HCT116 (cell line): ENCODE data around the gene LAMTOR4. TPM values are rescaled to one million over a fixed set of nuclear protein-coding genes. Genes with fewer than 3 reads are reported as not detected.

Source experiments
- ATAC-seq: fragments of 200-7000 bp; cut with Tn5 transposase; 2 replicates; pipeline ENCODE4 v1.9.1; 2020; ENCODE audit warnings: mild to moderate bottlenecking, moderate library complexity
- BruUV-seq: library from RNA; stranded (reverse); fragments of 400-500 nt; replicated peaks from 2 replicates; lab custom pipeline; 2021; lab: Mats Ljungman, UMichigan
- CTCF ChIA-PET: fragments of 300-600 bp; sonication (Branson Sonifier 250); formaldehyde crosslinking; loops from one replicate; lab custom pipeline; 2021; ENCODE audit warnings: antibody characterized with exemption; lab: Charles Lee
- POLR2A ChIA-PET: fragments of 300-600, 350-600 bp; sonication (Branson Sonifier 250); formaldehyde crosslinking; loops from one replicate; lab custom pipeline; 2021; ENCODE audit warnings: antibody characterized with exemption; lab: Charles Lee
- RAD21 ChIA-PET, 2 experiments: fragments of 300-600 bp; sonication (Branson Sonifier 250); formaldehyde crosslinking; loops; one replicate each; lab custom pipeline; 2023; ENCODE audit warnings: low total read pairs in 2 of 2; ENCODE audit not compliant: uncharacterized antibody in 2 of 2, unreplicated experiment in 2 of 2, low non-redundant PET in 1 of 2; lab: Charles Lee
- DNase-seq: peaks from one replicate; pipeline ENCODE4 v3.0.0-alpha.2; 2010; ENCODE audit warnings: low read depth, low spot score
- H2AFZ ChIP-seq: fragments of 200-600 bp; shearing (Covaris generic), sonication (generic); 2 replicates; pipeline ENCODE4 v1.6.1; 2017; ENCODE audit warnings: low read depth, mixed run types, mixed read lengths, antibody characterized with exemption, low read length; ENCODE audit not compliant: poor library complexity, severe bottlenecking
- H3K27ac ChIP-seq: 2 replicates; pipeline ENCODE4 v1.5.1; 2012; ENCODE audit warnings: low read depth, low read length
- H3K27me3 ChIP-seq: fragments of 200-600 bp; sonication (generic); 2 replicates; pipeline ENCODE4 v1.6.1; 2016; ENCODE audit warnings: mixed run types, low read length, mixed read lengths; ENCODE audit not compliant: insufficient read depth
- H3K36me3 ChIP-seq, 2 experiments: fragments of 200-500 bp in 1 of 2; fragments of 200-600 bp in 1 of 2; sonication (Bioruptor generic) in 1 of 2; sonication (generic) in 1 of 2; 2 replicates each; pipeline versions ENCODE4 v1.5.1 to v1.6.1; 2014 to 2016; ENCODE audit warnings: low read length in 2 of 2, inconsistent platforms in 1 of 2, mixed read lengths in 1 of 2, mixed run types in 1 of 2; ENCODE audit not compliant: insufficient read depth in 2 of 2, control insufficient read depth in 1 of 2
- H3K4me1 ChIP-seq, 2 experiments: fragments of 200-600 bp in 1 of 2; sonication (generic) in 1 of 2; 2 replicates each; pipeline versions ENCODE4 v1.5.1 to v1.6.1; 2012 to 2017; ENCODE audit warnings: low read length in 2 of 2, inconsistent platforms in 1 of 2, mild to moderate bottlenecking in 1 of 2, mixed read lengths in 1 of 2, mixed run types in 1 of 2, moderate library complexity in 1 of 2; ENCODE audit not compliant: insufficient read depth in 2 of 2, control insufficient read depth in 1 of 2
- H3K4me2 ChIP-seq: fragments of 200-600 bp; sonication (generic); 2 replicates; pipeline ENCODE4 v1.6.1; 2017; ENCODE audit warnings: mixed run types, low read length, mixed read lengths
- H3K4me3 ChIP-seq, 2 experiments: fragments of 200-600 bp in 1 of 2; sonication (generic) in 1 of 2; replicated peaks in 1 of 2; 2 replicates each; pipeline ENCODE4 v1.5.1; 2011 to 2016; ENCODE audit warnings: low read length in 2 of 2, control low read depth in 1 of 2, low read depth in 1 of 2, mild to moderate bottlenecking in 1 of 2, mixed read lengths in 1 of 2, mixed run types in 1 of 2
- H3K79me2 ChIP-seq: fragments of 200-600 bp; sonication (generic); 2 replicates; pipeline ENCODE4 v1.6.1; 2017; ENCODE audit warnings: mild to moderate bottlenecking, mixed run types, low read length, moderate library complexity, mixed read lengths; ENCODE audit not compliant: insufficient read depth
- H3K9ac ChIP-seq: fragments of 200-600 bp; sonication (generic); 2 replicates; pipeline ENCODE4 v1.6.1; 2016; ENCODE audit warnings: low read length, mixed read lengths
- H3K9me2 ChIP-seq: fragments of 200-600 bp; sonication (generic), shearing (Covaris generic); 2 replicates; pipeline ENCODE4 v1.6.1; 2017; ENCODE audit warnings: mixed run types, mild to moderate bottlenecking, moderate library complexity; ENCODE audit not compliant: insufficient read depth
- H3K9me3 ChIP-seq, 2 experiments: fragments of 200-500 bp in 1 of 2; fragments of 200-600 bp in 1 of 2; sonication (Bioruptor generic) in 1 of 2; sonication (generic) in 1 of 2; 2 replicates each; pipeline ENCODE4 v1.6.1; 2014 to 2017; ENCODE audit warnings: low read length in 2 of 2, mixed read lengths in 2 of 2, inconsistent platforms in 1 of 2, low read depth in 1 of 2, mild to moderate bottlenecking in 1 of 2, mixed run types in 1 of 2, moderate library complexity in 1 of 2; ENCODE audit not compliant: control insufficient read depth in 1 of 2, insufficient read depth in 1 of 2
- H4K20me1 ChIP-seq: fragments of 200-600 bp; sonication (generic), shearing (Covaris generic); 2 replicates; pipeline ENCODE4 v1.6.1; 2017; ENCODE audit warnings: mixed run types, mild to moderate bottlenecking, moderate library complexity; ENCODE audit not compliant: insufficient read depth
- EGR1 ChIP-seq: IDR thresholded peaks from 2 replicates; pipeline ENCODE4 v1.6.1; 2012; ENCODE audit warnings: low read depth
- ELF1 ChIP-seq: IDR thresholded peaks from 2 replicates; pipeline ENCODE4 v1.6.1; 2012; ENCODE audit warnings: low read depth, borderline replicate concordance
- JUND ChIP-seq: IDR thresholded peaks from 2 replicates; pipeline ENCODE4 v1.6.1; 2012
- POLR2A ChIP-seq: IDR thresholded peaks from 2 replicates; pipeline ENCODE4 v1.7.0; 2011; ENCODE audit warnings: borderline replicate concordance; ENCODE audit not compliant: insufficient read depth, insufficient read length; ENCODE audit errors: extremely low read depth
- POLR2AphosphoS5 ChIP-seq: IDR thresholded peaks from 2 replicates; pipeline ENCODE4 v1.6.1; 2011; ENCODE audit warnings: mild to moderate bottlenecking, low read depth, low read length, moderate library complexity
- SIN3A ChIP-seq: IDR thresholded peaks from 2 replicates; pipeline ENCODE4 v1.6.1; 2012; ENCODE audit warnings: low read depth
- SP1 ChIP-seq: IDR thresholded peaks from 2 replicates; pipeline ENCODE4 v1.6.1; 2012; ENCODE audit warnings: low read depth
- TCF7L2 ChIP-seq: IDR thresholded peaks from 2 replicates; pipeline ENCODE4 v1.7.0; 2011; ENCODE audit warnings: borderline replicate concordance, inconsistent platforms; ENCODE audit not compliant: insufficient read depth, insufficient read length; ENCODE audit errors: extremely low read depth
- YY1 ChIP-seq: IDR thresholded peaks from 2 replicates; pipeline ENCODE4 v1.6.1; 2011; ENCODE audit warnings: low read length, low read depth, moderate library complexity, mild to moderate bottlenecking; ENCODE audit not compliant: insufficient replicate concordance; ENCODE audit errors: extremely low read depth
- ZFX ChIP-seq: fragments of 450-650 bp; IDR thresholded peaks from 2 replicates; pipeline ENCODE4 v1.6.1; 2017
- intact Hi-C: fragments of 100-400 bp; cut with micrococcal nuclease; formaldehyde crosslinking; loops from 2 replicates; pipeline ENCODE4 v1.10.0; 2022
- total RNA-seq: library from RNA; stranded (reverse); gene quantifications from one replicate; pipeline ENCODE4 v1.2.1, GENCODE V29; 2021; ENCODE audit not compliant: unreplicated experiment
- TF ChIP-seq, protein P1 (sequence below): IDR thresholded peaks from 2 replicates; pipeline ENCODE4 v1.6.1; 2012

LAMTOR4 gene
- total RNA-seq, 1 experiment from 2014 or later = 152 TPM

DNA sequence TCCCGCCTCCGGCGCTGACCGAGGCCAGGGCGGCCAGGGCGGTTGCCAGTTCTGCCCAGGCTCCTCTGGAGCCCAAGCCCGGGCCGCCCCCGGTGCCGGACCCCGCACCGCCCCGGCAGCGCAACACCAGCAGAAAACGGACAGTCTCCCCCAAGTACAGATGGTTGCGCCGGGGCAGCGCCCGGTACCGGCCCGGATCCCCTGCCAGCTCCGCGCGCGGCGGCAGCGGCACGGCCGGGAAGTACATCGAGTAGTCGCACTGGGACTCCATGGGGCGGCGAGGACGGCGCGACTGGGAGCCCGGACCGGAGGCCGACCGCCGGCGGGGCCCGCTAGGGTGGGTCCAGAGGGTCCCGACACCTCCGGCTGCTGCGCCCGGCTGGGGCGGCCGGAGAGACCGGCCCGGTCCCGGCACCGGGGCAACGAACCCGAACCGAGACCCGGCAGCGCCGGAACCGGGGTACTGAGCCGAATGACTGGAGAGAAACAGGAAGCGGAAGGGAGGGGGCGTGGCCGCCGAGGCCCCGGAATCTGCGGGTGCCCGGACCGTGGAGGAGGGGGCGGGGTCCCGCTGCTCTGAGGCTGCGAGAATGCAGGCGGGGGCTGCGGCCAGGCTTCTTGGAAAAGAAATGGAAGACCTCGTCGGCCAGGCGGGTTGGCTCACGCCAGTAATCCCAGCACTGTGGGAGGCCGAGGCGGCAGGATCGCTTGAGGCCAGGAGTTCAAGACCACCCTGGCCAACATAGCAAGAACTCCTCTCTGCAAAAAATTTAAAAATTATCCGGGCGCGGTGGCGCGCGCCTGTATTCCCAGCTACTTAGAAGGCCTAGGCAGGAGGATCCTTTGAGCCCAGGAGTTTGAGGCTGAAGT is 9.7 kb downstream of the LAMTOR4 start, which contains the start of gene TRAPPC14:
TRAPPC14 (minus strand) TSS at position 495 of the 870 bp plus-strand sequence; CDS start at position 271, 224 bp downstream.
- H3K36me3 ChIP-seq = peaks cover 14 to 16% of the 10 kb centered on the region in 2 experiments; a peak in 3 of 4 replicates
- no peaks in the 10 kb centered on the region for H3K9me2 ChIP-seq
- H3K4me1 ChIP-seq = peaks cover 24 to 32% of the 10 kb centered on the region in 2 experiments
- RAD21 ChIA-PET = no interaction called here
- CTCF ChIA-PET = no interaction called here
- peak; percentile 77 for ATAC-seq
- TF ChIP-seq POLR2A (peak; percentile 76), ELF1 (no peak; the same call in 1 of the 2 replicates), ZFX (peak; percentile 47; the same call in 1 of the 2 replicates), EGR1 (no peak; the same call in 1 of the 2 replicates), POLR2AphosphoS5 (peak; percentile 88), SIN3A (peak; percentile 60; the same call in 1 of the 2 replicates), TCF7L2 (no peak), SP1 (peak; percentile 60), JUND (no peak), YY1 (peak; percentile 5)
- TF ChIP-seq, protein P1, sequence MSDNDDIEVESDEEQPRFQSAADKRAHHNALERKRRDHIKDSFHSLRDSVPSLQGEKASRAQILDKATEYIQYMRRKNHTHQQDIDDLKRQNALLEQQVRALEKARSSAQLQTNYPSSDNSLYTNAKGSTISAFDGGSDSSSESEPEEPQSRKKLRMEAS = peak; percentile 58
- intact Hi-C loops = no loop called here
- no peak for DNase-seq
- H3K27me3 ChIP-seq = no peaks in the 10 kb centered on the region
- peak within 1 kb of the TSS; percentile 93 for H3K4me2 ChIP-seq
- peak within 1 kb of the TSS; percentile 24 for H2AFZ ChIP-seq
- no TSS peak for BruUV-seq
- POLR2A ChIA-PET = no interaction called here
- H3K9me3 ChIP-seq = no peaks in the 10 kb centered on the region
- H3K27ac ChIP-seq = peak within 1 kb of the TSS; percentile 91
- H3K4me3 ChIP-seq = peak within 1 kb of the TSS; percentile 56 to 91
- H3K9ac ChIP-seq = peak within 1 kb of the TSS; percentile 84
- no peaks in the 10 kb centered on the region for H4K20me1 ChIP-seq
- peaks cover 16% of the 10 kb centered on the region; the same call in 1 of the 2 replicates for H3K79me2 ChIP-seq
